Activated CD8-positive, alpha-beta memory T cell treated with anti-CD3 and anti-CD28 coated beads, Interleukin-2, amount 50 U/mL, for 1 hour (primary cell): ENCODE measurements around the gene P2RY6.

Experiments used
- DNase-seq: peaks from one replicate; pipeline ENCODE4 v3.0.0-alpha.2; 2020; ENCODE audit errors: extremely low read depth

Gene P2RY6

DNA sequence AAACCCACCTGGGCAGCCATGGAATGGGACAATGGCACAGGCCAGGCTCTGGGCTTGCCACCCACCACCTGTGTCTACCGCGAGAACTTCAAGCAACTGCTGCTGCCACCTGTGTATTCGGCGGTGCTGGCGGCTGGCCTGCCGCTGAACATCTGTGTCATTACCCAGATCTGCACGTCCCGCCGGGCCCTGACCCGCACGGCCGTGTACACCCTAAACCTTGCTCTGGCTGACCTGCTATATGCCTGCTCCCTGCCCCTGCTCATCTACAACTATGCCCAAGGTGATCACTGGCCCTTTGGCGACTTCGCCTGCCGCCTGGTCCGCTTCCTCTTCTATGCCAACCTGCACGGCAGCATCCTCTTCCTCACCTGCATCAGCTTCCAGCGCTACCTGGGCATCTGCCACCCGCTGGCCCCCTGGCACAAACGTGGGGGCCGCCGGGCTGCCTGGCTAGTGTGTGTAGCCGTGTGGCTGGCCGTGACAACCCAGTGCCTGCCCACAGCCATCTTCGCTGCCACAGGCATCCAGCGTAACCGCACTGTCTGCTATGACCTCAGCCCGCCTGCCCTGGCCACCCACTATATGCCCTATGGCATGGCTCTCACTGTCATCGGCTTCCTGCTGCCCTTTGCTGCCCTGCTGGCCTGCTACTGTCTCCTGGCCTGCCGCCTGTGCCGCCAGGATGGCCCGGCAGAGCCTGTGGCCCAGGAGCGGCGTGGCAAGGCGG, 24.5 kb downstream of the P2RY6 start:
- DNase-seq = no peak

DNA sequence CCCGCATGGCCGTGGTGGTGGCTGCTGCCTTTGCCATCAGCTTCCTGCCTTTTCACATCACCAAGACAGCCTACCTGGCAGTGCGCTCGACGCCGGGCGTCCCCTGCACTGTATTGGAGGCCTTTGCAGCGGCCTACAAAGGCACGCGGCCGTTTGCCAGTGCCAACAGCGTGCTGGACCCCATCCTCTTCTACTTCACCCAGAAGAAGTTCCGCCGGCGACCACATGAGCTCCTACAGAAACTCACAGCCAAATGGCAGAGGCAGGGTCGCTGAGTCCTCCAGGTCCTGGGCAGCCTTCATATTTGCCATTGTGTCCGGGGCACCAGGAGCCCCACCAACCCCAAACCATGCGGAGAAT, 25.1 kb downstream of the P2RY6 start:
- DNase-seq = no peak

DNA sequence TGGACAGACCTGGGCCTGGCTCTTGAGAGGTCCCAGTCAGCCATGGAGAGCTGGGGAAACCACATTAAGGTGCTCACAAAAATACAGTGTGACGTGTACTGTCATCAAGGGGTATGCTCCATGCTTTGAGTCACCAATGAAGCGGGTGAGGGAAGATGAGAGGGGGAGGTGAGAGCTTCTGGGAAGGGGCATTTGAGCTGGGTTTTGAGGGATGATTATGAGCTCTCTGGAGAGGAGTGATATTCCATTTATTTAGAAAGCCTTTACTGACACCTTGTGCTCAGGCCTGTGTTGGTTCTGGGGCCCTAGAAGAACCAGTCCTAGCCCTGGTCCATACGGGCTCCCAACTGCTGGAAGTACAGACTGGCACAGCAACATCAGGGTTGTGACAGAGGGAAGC, 25.6 kb downstream of the P2RY6 start:
- DNase-seq = no peak

DNA sequence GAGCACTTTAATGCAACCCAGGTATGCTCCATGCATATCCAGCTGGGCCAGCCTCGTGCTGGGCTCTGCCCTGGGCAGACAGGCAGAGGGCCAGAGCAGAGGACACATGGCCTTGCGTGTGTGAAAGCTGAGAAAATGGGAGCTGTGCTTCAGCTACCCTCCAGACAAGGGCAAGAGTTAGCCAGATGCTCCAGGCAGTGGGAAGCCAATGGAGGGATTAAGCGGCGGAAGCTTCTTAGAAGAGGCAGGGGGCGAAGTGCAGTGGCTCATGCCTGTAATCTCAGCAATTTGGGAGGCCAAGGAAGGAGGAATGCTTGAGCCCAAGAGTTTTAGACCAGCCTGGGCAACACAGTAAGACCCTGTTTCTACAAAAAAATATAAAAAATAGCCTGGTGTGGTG, 26.1 kb downstream of the P2RY6 start:
- DNase-seq = no peak

DNA sequence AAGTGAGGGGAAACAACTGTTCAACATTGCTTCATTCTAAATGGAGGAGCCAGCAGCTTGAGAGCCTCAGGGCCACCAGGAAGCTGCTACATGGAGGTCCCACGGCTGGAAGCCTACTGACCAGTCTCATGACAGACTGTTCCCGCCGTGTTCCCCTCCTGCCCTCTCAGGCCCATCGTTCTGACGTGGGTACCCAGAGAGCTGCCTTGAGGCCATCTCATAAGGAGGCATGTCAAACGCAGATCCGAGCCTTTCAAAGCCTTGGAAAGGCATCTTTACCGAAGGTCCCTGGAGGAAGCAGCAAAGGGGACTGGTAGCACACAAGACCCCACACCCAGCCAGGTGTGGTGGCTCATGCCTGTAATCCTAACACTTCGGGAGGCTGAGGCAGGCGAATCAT, 27.6 kb downstream of the P2RY6 start:
- DNase-seq = no peak

DNA sequence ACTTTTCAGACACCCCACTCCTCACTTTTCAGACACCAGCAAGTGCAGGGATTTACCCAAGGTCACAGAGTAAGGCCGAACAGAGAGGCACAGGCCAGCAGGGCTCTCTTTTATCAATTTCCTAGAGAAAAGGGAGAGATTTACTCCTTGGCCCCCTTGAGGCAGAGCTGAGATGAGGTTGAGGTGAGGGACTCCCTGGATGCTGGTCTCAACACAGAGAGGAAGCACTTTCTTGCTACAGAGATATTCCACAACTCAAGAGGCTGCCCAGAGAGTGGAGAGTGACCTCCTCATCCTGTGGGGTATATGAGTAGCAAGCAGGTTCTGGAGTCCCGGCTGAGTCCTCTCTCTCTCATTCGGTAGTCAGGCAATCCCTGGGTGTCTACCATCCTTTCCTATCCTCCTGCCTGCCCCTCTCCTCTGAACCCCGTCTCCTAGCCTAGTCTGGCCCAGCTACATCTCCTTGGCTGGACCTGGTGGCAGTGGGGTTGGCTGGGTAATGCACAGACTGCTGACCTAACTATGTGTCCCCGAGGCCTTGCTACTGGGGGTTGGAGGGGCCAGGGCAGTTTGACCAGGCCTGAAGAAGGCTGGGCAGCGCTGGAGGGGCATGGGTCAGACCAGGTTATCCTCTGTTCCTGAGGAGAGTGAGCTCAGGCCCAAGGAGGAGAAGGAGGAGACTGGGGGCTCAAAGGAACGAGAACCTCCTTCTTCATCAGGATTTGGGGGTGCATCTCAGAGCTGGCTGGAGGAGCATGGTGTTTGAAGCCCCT, 34.1 kb downstream of the P2RY6 start:
- DNase-seq = no peak

DNA sequence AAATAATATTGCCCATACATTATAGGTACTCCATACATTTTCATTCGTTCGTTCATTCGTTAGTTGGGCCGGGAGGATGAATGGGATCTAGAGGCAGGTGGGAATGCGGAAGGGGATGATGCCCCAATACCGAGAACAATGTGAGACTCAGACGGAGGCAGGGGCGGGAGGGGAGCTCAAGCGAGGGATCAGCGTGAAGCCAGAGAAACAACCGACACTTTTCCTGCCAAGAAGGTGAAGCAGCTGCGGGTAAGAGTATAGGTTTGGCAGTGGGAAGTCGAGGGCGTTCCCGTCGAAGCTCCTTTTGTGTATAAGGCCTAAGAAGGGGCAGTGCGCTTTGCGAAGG, 34.8 kb downstream of the P2RY6 start:
- DNase-seq = no peak

DNA sequence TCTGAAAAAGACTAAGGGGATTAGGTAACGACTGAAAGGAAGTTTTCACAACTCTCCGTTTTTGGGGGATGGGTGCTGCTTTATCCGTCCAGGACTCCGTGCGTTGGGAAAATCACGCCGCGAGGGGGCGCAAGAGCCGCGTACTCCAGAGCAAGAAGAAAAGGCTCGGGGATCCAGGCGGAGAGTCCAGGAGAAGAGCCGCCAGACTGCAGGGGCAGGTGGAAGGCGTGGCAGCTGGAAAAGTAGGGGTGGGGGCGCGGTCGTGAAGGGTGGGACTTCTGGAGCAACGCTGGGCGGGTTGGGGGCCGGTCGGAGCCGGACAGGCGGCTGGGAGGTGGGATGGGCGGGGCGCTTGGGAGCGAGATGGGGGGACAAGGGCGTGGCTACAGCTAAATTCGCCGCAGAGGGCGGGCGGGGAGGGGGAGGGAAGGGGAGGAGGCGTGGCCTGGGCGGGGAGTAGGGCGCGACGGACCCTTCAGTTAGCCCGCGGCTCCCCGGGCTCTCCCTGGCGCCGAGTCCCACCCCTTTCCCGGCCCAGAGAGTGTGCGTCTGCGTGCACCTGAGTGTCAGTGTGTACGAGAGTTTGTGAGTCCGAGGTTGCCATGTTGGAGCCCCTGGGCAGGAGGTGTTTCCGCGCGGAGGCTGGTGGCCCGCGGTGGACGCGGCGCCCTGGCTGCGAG, 35.3 kb downstream of the P2RY6 start:
- DNase-seq = peak; percentile 65

DNA sequence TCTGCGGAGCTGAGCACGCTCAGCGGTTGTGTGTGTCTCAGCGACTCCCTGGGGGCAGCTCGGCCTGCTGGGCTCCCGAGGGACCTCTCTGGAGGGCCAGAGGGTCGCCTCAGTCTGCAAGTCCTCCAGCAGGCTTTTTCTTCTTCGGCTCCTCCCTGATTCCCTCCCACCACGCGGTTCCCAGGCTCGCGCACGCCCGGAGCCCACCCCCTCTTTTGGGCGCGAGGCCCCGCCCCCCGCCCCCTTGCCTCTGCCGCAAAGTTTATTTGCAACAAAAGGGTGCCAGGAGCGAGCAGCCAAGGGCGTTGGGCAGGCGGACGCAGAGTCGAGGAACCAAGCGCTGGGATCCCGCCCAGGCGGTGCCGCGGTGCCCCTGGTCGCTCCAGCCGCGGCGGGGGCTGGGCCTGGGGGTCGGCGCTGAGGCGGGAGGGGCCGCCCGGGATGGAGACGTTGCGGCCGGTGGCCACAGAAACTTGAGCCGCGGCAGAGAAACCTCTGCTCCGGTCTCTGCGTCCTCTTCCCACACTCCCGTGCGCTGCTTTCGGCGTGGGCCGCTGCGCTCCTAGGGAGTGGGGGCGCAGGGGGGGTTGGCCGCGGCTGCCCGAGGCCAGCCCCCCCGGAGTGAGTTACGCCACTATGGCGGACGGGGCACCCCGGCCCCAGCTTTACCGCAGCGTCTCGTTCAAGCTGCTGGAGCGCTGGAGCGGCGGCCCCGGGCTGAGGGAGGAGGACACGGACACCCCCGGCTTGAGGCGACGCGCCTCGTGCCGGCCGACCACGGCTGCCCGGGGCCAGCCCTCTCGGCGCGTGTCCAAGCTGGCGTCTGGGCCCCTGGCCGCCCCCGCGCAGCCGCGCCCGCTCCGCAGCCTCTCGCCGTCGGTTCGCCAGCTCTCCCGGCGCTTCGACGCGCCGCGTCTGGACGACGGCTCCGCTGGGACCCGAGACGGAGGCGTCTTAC, 36.1 kb downstream of the P2RY6 start, which contains the start of gene ARHGEF17:
Gene ARHGEF17, plus strand, starts transcription at position 274 of the 958 bp plus-strand sequence. Its CDS starts 363 bp downstream, at position 637.
- no peak for DNase-seq

DNA sequence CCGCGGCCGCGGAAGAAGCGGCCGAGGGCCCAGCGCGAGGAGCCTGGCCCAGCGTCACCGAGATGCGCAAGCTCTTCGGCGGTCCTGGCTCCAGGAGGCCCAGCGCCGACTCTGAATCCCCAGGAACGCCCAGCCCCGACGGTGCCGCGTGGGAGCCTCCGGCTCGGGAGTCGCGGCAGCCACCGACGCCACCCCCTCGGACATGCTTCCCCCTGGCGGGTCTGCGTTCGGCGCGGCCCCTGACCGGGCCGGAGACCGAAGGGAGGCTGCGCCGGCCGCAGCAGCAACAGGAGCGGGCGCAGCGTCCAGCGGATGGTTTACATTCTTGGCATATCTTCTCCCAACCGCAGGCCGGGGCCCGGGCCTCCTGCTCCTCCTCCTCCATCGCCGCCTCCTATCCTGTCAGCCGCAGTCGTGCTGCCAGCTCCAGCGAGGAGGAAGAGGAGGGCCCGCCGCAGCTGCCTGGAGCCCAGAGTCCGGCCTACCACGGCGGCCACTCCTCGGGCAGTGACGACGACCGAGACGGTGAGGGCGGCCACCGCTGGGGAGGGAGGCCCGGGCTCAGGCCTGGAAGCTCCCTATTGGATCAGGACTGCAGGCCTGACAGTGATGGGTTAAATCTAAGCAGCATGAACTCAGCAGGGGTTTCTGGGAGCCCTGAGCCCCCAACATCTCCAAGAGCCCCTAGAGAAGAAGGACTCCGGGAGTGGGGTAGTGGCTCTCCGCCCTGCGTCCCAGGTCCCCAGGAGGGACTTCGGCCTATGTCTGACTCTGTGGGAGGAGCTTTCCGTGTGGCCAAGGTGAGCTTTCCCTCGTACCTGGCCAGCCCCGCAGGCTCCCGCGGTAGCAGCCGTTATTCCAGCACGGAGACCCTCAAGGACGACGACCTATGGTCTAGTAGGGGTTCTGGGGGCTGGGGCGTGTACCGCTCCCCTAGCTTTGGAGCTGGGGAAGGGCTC, 37.1 kb downstream of the P2RY6 start:
- no peak for DNase-seq

DNA sequence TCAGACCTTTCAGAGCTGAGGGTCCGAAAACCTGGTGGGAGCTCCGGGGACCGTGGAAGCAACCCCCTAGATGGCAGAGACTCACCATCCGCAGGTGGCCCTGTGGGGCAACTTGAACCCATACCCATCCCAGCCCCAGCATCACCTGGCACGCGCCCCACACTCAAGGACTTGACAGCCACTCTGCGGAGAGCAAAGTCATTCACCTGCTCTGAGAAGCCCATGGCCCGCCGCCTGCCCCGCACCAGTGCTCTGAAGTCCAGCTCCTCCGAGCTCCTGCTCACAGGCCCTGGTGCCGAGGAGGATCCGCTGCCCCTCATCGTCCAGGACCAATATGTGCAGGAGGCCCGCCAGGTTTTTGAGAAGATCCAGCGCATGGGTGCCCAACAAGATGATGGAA, 37.9 kb downstream of the P2RY6 start:
- DNase-seq = no peak

DNA sequence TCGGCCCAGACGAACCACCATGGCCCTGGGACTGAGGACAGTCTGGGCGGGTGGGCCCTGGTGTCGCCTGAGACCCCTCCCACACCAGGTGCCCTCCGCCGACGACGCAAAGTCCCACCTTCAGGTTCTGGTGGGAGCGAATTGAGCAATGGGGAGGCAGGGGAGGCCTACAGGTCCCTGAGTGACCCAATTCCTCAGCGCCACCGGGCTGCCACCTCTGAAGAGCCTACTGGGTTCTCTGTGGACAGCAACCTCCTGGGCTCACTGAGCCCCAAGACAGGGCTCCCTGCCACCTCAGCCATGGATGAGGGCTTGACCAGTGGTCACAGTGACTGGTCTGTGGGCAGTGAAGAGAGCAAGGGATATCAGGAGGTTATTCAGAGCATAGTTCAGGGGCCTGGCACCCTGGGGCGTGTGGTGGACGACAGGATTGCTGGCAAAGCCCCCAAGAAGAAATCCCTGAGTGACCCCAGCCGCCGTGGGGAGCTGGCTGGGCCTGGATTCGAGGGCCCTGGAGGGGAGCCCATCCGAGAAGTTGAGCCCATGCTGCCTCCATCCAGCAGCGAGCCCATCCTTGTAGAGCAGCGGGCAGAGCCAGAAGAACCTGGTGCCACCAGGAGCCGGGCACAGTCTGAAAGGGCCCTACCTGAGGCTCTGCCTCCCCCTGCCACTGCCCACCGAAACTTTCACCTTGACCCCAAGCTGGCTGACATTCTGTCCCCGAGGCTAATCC, 38.7 kb downstream of the P2RY6 start:
- DNase-seq = no peak

DNA sequence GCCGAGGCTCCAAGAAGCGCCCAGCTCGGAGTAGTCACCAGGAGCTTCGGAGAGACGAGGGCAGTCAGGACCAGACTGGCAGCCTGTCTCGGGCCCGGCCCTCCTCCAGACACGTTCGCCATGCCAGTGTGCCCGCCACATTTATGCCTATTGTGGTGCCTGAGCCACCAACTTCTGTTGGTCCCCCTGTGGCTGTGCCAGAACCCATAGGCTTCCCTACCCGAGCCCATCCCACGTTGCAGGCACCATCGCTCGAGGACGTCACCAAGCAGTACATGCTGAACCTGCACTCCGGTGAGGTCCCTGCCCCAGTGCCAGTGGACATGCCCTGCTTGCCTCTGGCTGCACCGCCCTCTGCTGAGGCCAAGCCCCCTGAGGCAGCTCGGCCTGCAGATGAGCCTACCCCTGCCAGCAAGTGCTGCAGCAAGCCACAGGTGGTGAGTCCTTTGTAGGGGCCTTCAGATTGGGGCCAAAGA, 39.3 kb downstream of the P2RY6 start:
- no peak for DNase-seq

DNA sequence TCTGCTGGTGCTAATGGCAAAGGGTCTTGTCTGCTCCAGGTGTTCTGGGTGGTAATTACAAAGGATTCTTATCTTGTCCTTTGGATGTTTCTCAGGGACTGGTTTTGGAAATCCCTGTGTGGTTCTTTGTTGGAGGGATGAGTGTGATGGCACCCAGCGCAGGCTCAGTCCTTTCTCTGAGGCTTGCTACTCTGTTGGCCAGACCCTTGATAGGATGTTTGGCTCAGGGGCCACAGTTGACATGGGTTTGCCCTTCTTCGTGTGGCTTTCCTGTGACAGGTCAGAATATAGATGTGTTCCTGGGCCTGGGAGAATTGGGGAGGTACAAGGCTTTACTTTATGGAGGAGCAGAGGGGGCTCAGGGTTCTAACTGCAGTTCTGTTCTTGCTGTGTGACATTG, 39.9 kb downstream of the P2RY6 start:
- DNase-seq = no peak

DNA sequence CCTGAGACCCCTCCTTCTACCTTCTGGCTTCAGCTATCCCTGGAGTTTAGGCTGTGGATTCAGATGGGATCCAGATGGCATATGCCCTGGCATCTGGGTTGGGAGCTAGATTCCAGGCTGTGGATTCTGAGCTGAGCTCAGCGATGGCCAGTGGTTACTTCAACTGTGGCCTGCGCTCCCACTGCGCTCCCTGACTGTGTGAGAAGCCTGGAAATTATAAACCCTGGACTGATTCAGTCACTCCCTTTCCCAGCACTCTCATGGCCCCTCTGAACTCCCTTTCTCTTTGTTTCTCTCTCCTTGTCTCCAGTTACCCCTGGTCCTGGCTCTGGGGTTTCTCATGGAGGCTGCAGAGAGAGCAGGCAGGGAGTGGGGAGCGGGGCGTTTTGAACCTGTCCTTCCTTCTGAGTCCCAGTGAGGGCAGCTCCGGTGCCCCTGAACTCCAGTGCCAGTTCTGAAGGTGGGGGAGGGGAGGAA, 40.8 kb downstream of the P2RY6 start:
- DNase-seq = no peak

DNA sequence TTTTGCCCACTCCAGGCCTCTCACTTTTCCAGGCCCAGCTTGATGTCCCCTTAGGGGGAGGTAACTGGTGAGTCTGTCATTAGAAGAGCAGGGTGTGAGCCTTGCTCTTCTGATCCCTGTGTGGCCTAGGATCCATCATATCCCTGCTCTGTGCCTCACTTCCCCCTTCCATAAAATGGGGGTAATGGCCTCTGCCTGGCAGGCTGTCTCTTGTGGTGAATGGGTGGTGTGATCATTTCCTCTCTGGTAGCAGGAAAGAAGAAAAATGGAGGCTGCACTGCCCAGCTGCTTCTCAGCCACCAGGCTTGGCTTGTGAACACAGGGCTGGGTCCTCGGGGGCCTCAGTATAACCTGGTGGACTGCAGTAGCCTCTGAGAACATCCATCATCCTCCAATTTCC, 41.5 kb downstream of the P2RY6 start:
- no peak for DNase-seq

DNA sequence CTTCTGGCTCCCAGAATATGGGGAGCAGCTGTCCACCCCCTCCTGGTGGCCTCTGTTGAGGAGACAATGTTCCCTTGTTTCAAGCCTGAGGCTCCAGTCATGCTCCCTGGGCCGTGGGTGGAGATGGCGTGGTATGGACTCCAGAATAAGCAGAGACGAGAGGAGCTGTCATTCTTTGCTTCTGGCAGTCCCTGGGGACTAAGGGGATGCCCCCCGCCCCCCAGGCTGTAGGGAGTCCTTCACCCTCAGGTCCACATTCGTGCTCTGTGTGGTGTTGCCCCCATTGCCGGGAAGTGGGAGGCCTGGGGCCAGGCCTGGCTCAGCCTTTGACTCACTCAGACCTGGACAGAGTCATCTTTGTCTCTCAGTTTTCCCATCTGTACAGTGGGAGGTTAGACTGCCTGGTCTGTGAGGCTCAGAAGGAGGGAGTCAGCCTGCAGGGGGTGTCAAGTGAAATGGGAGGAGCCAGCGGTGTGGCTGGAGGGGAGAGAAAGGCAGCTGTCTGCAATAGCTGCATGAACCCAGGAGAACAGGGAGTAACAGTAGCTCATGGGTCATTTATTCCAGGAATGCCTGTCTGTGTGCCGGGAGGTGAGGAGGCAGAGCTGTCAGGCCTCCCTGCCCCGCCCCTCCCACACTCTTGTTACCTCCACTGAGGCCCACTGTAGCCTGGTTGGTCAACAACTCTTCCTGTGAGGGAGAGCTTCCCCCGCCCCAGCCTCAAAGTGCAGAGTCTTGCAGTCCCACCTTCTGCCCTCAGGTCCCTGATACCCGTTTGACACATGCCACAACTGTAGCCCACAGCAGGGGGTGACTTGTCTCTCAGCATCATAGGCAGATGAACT, 42.2 kb downstream of the P2RY6 start:
- no peak for DNase-seq

DNA sequence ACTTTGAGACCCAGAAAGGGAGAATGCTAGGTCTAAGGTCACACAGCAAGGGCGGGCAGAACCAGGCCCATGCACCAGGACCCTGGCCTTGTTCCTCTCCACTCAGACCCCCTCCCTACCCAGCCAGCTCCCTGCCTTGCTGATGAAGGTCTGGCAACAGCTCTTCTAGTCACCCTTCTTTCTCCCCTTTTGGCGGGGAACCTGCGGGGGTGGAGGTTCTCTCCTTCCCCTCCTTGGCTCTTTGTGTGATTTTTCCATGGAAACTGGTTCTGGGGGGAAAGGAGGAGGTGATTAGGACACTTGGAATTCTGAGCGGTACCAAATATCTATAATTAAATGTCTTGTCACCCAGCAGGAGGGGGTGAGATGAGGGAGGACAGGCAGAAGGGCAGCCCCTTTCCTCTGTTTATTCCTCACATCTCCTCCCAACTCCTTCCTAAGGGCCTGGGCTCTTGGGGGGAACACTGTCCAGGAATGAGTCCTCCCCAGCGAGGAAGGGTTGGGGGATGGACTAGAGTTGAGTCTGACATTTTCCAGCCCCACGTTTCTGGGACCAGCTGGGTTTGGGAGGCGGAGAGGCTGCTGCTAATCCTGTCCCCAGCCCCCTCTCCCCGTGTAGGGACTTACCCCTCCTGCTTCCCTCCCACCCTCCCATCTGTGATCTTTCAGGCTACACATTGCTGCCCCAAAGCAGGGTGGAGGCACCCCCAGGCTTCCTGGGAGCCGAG, 43.3 kb downstream of the P2RY6 start:
- no peak for DNase-seq
